HG02588 (cell line): Measurements from ENCODE around the gene B4GALT5.
"Not testable (repeated sequence)": the region's sequence is repeated elsewhere in the genome, so short reads cannot be mapped to it uniquely, and the experiment has no call there.

Source experiments
- ATAC-seq: cut with Tn5 transposase; IDR thresholded peaks from one replicate; pipeline ENCODE4 v1.9.1; 2021; ENCODE audit warnings: mild to moderate bottlenecking, moderate library complexity; ENCODE audit not compliant: unreplicated experiment

The B4GALT5 gene

GRCh38 chr20:49631061-49631716 lies 82.5 kb downstream of the B4GALT5 start:
- no peak for ATAC-seq

- ATAC-seq = peak; percentile 74
Observed at GRCh38 chr20:49630396-49630951, 83.2 kb downstream of the B4GALT5 start.

DNA sequence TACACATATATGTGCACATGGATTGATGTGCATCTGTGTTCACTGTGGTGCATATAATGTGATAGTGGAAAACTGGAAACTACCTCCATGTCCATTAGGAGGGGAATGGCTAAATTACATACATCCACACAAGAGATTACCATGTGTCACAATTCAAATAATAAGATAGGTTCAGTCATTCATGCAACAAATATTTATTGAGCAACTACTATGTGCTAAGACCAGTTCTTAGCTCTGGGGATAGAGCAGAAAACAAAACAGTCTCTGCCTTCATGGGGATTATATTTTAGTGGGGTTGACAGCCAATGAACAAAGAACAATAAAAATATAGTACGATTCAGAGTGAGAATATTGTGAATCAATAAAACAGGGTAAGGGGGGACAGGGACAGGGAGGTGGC lies 84.1 kb downstream of the B4GALT5 start:
- no peak for ATAC-seq

DNA sequence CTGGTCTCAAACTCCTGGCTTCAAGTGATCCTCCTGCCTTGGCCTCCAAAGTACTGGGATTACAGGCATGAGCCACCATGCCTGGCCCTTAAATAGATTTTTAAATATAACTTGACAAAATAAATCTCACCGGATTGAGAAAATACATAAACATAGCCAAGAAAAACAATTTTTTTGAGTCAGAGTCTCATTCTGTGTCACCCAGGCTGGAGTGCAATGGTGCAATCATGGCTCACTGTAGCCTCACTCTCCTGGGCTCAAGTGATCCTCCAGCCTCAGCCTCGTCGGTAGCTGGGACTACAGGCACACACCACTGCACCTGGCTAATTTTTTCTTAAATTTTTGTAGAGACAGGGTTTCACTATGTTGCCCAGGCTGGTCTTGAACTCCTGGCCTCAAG lies 85.4 kb downstream of the B4GALT5 start:
- ATAC-seq = not testable (repeated sequence)

DNA sequence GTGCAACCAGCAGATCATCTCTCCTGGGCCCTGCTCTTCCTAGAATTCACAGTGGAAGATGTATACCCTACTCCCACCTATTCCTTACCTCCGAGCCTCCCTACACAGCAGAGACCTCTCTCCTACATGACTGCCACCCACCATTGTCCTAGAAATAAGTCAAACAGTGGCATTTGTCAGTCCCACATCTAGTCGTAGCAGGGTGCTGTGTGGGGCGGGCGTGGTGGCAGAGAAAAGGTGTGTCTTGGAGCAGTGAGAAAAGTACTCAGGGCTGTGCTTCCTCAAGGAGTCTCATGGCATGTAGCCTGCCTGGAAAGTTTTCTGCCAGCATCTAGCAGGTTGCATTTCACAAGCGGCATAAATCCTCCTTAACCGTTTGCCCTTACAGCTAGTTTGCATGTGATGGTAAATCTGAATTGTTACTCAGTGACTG lies 86.3 kb downstream of the B4GALT5 start:
- no peak for ATAC-seq

GRCh38 chr20:49624988-49625387 lies 88.7 kb downstream of the B4GALT5 start:
- not testable (repeated sequence) for ATAC-seq

DNA sequence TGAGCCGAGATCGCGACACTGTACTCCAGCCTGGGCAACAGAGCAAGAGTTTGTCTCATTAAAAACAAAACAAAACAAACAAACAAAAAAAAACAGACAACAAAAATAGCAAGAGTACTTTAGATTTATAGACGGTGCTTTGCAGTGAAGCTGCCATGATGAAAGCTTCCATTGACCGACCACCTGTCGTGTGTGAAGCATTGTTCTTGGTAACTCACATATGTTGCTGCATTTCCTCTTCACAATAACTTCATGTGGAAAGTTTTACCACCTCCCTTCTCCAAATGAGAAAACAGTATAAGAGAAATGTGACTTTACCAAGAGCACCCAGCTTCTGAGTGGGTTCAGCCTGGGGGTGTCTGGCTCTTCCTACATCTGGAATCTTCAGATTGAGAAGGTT lies 89.4 kb downstream of the B4GALT5 start:
- ATAC-seq = no peak

DNA sequence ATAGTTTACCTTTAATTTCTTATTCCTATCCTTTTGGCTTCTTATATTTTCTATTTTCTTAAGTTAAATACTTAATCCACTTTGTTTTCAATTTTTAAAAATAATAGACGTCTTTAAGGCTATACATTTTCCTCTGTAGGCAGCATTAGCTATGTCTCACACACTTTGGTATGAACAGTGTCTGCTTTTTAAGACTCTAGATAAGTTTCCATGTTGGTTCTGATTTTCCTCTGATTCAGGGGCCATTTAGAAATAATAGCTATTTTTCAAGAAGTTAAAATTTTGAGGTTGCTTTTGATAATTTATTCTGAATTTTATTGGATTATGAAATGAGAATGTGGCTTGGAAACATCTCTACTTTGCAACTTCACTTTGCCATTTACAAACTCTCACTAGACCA lies 91.4 kb downstream of the B4GALT5 start:
- ATAC-seq = no peak

DNA sequence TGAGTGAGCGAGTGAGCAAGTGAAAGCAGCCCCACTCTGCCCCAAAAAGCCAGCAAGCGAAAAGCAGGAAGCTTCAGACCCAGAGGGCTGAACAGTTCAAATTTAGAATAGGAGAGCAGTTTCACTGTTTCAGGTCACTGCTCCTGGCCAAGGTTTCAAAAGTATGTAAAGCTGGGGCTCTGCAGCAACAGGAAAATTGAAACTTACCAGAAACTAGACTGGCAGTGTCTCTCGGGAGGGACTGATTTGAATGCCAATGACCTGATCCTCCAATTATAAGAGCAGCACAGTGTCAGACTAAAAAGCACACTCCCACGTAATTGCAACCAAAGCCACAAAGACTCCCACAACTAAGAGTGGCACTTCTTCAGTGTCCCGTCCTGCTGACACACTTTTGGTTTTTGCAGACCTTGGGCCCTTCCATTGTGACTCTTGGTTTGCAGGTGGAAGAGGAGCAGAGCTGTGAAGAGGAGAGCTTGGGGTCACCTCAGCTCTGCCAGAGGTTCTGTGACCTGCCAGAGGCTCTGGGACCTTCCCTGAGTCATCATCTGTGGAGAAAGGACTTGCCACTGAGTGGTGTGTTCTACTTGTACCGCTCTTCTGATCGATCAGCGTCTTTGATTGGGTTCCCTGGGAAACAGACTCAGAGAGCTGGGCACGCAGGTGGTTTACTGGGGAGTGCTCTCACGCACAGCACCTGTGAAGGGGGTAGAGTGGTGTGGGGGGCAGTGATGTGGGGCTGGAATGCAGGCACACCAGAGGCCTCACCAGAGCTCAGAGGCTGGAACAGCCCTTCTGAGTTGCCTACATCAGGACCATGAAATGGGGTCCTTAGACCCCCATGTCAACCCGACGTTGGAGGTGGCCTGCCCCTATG lies 93.1 kb downstream of the B4GALT5 start:
- ATAC-seq = peak; percentile 85

DNA sequence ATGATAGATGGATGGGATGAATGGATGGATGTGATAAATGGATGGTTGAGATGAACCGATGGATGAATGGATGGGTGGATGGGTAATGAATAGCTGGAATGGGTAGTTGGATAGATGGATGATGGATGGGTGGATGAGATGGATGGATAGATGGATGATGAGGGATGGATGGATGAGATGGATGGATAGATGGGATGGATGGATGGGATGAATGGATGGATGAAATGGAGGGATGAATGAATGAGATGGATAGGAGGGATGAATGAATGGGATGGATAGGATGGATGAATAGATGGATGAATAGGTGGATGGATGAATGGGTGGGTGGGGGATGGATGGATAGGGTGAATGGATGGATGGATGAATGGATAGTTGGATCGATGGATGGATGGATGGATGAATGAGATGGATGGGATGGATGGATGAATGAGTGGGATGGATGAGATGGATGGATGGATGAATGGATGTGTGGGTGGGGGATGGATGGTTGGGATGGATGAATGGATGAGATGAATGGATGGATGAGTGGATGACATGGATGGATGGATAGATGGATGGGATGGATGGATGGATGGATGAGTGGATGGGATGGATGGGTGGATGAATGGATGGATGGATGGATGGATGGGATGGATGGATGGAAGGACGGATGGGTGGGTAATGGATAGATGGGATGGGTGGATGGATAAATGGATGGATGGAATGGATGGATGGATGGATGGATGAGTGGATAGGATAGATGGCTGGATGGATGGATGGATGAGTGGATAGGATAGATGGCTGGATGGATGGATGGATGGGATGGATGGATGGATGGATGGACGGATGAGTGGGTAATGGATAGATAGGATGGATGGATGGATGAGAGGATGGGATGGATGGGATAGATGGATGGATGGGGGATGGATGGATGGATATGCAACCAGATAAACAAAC lies 94.3 kb downstream of the B4GALT5 start:
- ATAC-seq = no peak

- ATAC-seq = no peak
Observed at GRCh38 chr20:49618289-49618688, 95.4 kb downstream of the B4GALT5 start.

GRCh38 chr20:49617394-49617793 lies 96.3 kb downstream of the B4GALT5 start:
- ATAC-seq = not testable (repeated sequence)

- no peak for ATAC-seq
Observed at GRCh38 chr20:49616154-49617007, 97.3 kb downstream of the B4GALT5 start.

GRCh38 chr20:49615401-49616153 lies 98.1 kb downstream of the B4GALT5 start:
- ATAC-seq = no peak

GRCh38 chr20:49615051-49615400 lies 98.7 kb downstream of the B4GALT5 start:
- ATAC-seq = not testable (repeated sequence)

DNA sequence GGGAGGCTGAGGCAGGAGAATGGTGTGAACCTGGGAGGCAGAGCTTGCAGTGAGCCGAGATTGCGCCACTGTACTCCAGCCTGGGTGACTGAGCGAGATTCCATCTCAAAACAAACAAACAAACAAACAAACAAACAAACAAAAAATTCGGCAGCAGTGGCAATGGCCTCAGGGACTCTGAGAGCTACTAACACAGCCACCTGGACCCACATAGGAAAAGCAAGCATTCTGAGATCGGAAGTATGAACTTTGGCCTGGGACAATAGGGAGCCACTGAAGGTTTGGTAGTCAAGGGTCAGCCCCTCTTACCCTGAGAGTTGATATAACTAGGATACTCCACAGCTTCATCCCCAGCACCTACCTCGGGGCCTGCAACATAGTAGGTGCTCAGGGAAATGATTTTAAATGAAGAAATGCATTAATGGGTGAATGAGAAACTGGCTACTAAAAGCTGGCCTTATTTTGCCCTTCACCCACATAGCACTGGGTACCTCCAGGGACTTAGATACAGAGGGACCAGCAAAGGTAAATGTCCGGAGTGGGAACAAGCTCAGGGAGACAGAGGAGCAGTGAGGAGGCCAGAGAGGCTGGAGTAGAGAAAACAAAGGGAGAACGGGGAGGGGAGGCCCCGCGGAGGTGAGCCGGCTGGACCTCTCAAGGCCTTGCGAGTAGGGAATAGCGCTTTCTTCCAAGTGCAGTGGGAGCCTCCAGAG lies 99.2 kb downstream of the B4GALT5 start:
- no peak for ATAC-seq

- no peak for ATAC-seq
Observed at GRCh38 chr20:49612127-49612738, 101.4 kb downstream of the B4GALT5 start.

DNA sequence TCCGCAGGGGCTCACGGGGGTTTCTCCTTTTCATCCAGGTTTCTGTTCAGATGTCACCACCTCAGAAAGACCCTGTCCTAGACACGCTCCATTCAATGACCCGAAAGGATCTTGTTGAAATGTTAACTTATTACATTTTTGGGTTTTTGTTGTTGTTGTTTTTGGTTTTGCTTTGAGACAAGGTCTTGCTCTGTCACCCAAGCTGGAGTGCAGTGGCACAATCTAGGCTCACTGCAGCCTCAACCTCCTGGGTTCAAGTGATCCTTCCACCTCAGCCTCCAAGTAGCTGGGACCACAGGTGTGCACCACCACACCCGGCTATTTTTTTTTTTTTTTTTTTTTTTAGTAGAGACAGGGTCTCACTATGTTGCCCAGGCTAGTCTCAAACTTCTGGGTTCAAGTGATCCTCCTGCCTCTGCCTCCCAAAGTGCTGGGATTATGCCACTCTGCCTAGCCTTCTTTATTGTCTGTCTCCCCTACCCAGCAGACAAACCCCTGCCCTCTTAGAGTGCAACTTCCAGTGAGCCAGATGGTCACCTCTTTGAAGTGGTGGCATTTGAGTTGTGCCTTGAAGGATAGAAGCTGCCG lies 102.0 kb downstream of the B4GALT5 start:
- ATAC-seq = not testable (repeated sequence)
